Stimulated activated CD4-positive, alpha-beta T cell treated with anti-CD3 and anti-CD28 coated beads, Interleukin-4, amount 100 ng/mL, for 24 hours (primary cell): ENCODE results near the gene CFAP119.

Experiments used
- DNase-seq: peaks from one replicate; pipeline ENCODE4 v3.0.0-alpha.2; 2020

Gene CFAP119

DNA sequence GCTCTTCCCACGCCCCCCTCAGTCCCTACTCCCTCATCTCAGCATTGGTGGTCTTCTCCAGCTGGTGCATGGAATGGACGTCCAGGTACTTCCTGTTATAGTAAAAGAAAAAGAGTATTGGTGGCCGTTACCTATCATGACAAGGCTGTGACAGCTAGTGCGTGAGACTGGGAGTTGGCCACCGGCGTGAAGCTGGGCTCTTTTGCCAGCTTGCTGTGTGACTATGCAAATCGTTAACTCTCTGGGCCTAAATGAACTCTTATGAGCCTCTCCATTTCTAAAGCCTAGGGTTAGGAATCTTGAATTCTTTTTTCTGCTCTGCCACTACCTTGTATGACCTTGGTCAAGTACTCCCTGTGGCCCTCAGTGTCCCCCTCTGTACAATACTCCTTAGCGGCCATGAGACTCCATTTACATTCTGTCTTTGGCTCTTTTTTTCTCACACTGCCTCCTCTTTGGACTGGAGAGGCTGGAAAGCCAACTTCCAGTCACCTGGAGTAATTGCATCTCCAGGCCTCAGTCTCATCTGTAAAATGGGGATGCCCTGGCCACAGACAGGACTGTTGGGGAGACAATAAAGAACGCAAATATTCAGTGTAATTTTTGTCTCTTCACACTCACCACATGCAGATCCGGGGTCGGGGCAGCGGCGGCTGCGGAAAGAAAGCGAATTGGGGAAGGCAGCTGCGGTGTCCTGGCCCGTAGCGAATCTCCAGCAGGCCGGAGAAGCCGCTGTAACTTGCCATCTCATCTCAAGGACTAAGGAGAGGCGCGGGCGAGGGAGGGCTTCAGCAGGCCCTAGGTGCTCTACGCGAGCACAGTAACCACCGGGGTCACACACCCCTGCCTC lies 1.1 kb downstream of the CFAP119 start:
- DNase-seq, result no peak

- no peak for DNase-seq
These were observed 1.8 kb downstream of the CFAP119 start for GRCh38 chr16:30760001-30760559.

GRCh38 chr16:30758988-30759491 lies 2.8 kb downstream of the CFAP119 start:
- DNase-seq, result no peak

GRCh38 chr16:30757316-30757715 lies 4.5 kb downstream of the CFAP119 start:
- no peak for DNase-seq

DNA sequence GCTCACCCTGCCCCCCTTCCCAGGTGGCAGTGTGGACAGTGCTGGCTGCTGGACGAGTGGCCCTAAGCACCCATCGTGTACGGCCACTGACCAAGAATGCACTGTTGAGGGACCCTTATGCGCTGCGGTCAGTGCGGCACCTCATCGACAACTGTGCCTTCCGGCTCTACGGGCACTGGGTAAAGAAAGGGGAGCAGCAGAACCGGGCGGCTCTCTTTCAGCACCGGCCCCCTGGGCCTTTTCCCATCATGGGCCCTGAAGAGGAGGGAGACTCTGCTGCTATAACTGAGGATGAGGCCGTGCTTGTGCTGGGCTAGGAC lies 5.1 kb downstream of the CFAP119 start:
- DNase-seq, result no peak

DNA sequence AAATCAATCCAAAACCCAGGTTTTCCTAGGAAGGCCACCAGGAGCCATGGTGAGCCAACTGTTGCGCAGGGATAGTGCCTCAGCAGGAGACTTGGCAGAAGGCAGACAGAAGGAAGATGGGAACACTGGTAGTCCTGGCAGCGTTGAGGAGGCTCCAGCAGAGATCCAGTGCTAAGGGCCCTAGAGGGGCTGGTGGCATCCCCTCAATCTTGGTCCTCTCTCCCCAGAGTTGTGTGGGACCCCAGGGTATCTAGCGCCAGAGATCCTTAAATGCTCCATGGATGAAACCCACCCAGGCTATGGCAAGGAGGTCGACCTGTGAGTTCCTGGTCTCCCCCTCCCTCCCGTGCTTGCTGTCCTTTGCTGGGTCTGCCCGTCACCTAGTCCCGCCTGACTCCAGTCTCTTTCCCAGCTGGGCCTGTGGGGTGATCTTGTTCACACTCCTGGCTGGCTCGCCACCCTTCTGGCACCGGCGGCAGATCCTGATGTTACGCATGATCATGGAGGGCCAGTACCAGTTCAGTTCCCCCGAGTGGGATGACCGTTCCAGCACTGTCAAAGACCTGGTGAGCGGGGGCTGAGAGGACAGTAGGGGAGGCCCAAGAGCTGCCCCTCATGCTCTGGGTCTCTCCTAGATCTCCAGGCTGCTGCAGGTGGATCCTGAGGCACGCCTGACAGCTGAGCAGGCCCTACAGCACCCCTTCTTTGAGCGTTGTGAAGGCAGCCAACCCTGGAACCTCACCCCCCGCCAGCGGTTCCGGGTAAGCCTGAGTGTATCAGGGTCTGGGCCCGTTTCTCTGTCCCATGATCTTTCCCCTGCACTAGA lies 5.7 kb downstream of the CFAP119 start:
- no peak for DNase-seq

GRCh38 chr16:30753596-30753995 lies 8.3 kb downstream of the CFAP119 start:
- DNase-seq, result no peak

DNA sequence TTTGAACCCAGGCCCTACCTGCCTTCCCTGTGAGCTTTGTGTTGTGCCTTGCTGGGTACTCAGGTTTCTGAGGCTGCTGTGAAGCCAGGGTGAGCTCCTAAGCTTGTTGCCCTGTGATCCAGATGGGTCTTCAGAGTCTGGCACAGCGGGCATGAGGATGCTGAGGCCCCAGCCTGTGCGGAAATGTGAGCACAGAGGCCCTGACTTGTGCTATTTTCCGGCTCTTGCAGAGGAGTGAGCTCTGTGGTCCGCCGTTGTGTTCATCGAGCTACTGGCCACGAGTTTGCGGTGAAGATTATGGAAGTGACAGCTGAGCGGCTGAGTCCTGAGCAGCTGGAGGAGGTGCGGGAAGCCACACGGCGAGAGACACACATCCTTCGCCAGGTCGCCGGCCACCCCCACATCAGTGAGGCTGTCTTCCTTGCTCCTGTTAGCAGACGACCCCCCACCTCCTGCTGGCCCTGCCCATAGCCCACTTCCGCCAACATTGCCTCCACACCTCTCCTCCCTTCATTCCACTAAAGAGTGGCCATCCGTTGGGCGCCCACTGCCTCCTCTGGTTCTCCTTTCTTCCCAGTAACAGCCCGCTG lies 10.9 kb downstream of the CFAP119 start:
- DNase-seq, result no peak

GRCh38 chr16:30750201-30750600 lies 11.7 kb downstream of the CFAP119 start:
- no peak for DNase-seq

- DNase-seq, result peak; percentile 27
These were observed 13.0 kb downstream of the CFAP119 start for GRCh38 chr16:30748634-30749445.

- peak; percentile 98 for DNase-seq
These were observed 13.8 kb downstream of the CFAP119 start, which contains the start of gene PHKG2 for GRCh38 chr16:30747799-30748633. TSS of gene PHKG2 (plus strand) at chr16:30748425. CDS start at chr16:30748821, 396 bp downstream.

GRCh38 chr16:30747331-30747730 lies 14.5 kb downstream of the CFAP119 start:
- DNase-seq, result no peak

DNA sequence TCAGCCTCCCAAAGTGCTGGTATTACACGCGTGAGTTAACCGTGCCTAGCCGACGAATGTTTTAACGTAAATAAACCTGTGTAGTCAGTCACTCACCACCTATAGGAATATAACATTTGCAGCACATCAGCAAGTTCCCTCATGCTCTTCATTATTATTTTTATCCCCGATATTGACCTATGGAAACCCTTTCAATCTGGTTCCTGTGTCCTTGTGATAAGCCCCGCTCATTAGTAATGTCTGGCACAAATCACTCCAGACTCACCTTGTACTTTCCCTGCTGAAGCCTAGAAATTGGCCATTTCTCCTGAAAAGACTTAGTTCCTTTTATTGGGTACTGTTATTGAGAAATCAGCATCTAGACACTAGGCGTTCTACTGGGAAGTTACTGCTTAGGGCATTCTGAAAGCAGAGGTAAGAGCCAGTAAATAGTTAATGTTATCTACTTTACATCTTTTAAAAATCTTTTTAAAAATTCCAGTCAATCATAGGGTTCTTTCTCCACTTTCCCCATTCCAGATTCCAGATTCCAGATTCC lies 15.2 kb downstream of the CFAP119 start:
- no peak for DNase-seq

- DNase-seq, result no peak
These were observed 16.8 kb downstream of the CFAP119 start for GRCh38 chr16:30745082-30745481.

GRCh38 chr16:30744183-30744582 lies 17.7 kb downstream of the CFAP119 start:
- DNase-seq, result no peak

- DNase-seq, result no peak
These were observed 18.1 kb downstream of the CFAP119 start for GRCh38 chr16:30743716-30744115.

GRCh38 chr16:30741461-30741914 lies 20.4 kb downstream of the CFAP119 start:
- DNase-seq, result no peak

GRCh38 chr16:30740364-30741251 lies 21.3 kb downstream of the CFAP119 start:
- no peak for DNase-seq
